HG02840 (cell line): ENCODE results near the gene FRG2B.
"Not testable (repeated sequence)": the region's sequence is repeated elsewhere in the genome, so short reads cannot be mapped to it uniquely, and the experiment has no call there.

Experiments used
- ATAC-seq: cut with Tn5 transposase; IDR thresholded peaks from one replicate; pipeline ENCODE4 v1.9.1; 2021; ENCODE audit warnings: mild to moderate bottlenecking, moderate library complexity, moderate number of reproducible peaks; ENCODE audit not compliant: unreplicated experiment, low FRiP score

Gene FRG2B

GRCh38 chr10:133603434-133603833, 23.2 kb downstream of the FRG2B start:
- ATAC-seq, result not testable (repeated sequence)

DNA sequence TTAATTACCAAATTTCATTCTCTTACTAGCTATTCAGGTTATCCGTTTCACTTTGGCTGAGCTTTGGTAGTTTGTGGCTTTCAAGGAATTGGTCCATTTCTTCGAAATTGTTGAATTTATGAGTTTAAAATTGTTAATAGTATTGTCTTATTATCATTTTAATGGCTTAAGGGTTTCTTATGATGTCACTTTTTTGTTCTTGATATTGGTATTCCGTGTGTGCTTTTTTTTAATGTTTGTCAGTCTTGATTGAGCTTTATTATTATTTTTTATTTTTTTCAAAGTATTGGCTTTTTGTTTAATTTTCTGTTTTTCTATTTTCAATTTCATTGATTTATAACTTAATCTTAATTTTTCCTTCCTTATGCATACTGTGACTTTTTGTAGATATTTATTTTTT, 25.9 kb downstream of the FRG2B start:
- ATAC-seq, result no peak

DNA sequence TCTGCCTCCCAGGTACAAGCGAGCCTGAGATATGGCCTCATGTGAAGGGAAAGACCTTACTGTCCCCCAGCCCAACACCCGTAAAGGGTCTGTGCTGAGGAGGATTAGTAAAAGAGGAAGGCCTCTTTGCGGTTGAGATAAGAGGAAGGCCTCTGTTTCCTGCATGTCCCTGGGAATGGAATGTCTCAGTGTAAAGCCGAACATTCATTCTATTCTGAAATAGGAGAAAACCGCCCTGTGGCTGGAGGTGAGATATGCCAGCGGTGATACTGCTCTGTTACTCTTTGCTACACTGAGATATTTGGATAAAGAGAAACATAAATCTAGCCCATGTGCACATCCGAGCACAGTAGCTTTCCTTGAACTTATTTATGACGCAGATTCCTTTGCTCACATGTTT, 26.7 kb downstream of the FRG2B start:
- not testable (repeated sequence) for ATAC-seq

DNA sequence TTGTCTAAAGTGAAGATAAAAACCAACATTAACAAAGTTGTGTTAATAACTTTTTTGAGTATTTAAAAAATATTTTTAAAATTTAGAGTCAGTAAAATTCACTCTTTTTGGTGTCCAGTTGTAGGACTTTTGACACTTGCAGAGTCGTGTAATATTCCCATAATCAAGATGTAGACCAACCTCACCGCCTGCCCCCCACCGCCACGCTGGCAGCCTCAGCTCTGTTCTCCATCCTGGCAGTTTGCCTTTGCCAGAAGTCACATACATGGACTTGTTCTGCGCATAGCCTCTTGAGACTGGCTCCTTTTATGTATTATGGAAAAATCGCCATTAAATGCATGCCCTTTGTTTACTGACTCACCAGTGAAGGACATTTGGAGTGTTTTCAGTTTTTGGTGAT, 33.9 kb downstream of the FRG2B start:
- no peak for ATAC-seq

- ATAC-seq, result no peak
Observed at GRCh38 chr10:133590970-133591359, 35.6 kb downstream of the FRG2B start.

- no peak for ATAC-seq
Observed at GRCh38 chr10:133590226-133590969, 36.2 kb downstream of the FRG2B start.

- not testable (repeated sequence) for ATAC-seq
Observed at GRCh38 chr10:133577037-133577436, 49.6 kb downstream of the FRG2B start.
